GM18951 (cell line): ENCODE results near the gene SPOCK3.
"Not testable (repeated sequence)": the region's sequence is repeated elsewhere in the genome, so short reads cannot be mapped to it uniquely, and the experiment has no call there.

Source experiments
- POLR2A ChIP-seq: IDR thresholded peaks from 4 replicates; pipeline ENCODE4 v1.6.1; 2011; ENCODE audit warnings: mild to moderate bottlenecking; ENCODE audit not compliant: insufficient read length, insufficient read depth; ENCODE audit errors: extremely low read depth
- in situ Hi-C: fragments of 300-500 bp; cut with MboI; formaldehyde crosslinking; loops from one replicate; pipeline ENCODE4 v1.12.0; 2022; ENCODE audit warnings: low sequenced_read_pairs, mixed read lengths, inconsistent platforms; ENCODE audit not compliant: unreplicated experiment

The SPOCK3 gene

GRCh38 chr4:167000141-167000852 is 234.0 kb downstream of the SPOCK3 start:
- no peak for TF ChIP-seq POLR2A
- in situ Hi-C loops, result no loop called here

DNA sequence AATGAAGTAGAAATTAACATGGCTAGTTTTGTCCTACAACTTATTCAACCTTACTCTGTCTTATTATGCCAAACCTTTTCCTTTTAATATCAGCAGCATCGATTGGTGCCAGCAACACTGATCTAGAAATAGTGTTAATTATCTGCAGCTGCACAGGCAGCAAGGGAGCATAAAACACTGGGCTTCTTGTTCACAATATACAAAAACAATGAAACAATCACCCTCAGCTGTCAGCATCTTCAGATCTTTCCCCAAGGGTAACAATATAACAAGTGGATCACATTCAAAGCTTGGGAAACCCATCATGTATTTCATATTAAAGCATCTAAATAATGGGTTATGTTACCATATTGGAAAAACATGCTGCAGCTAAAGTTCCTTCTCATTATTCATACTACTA is 238.1 kb downstream of the SPOCK3 start:
- in situ Hi-C loops, result no loop called here
- no peak for TF ChIP-seq POLR2A

- no peak for TF ChIP-seq POLR2A
- in situ Hi-C loops, result no loop called here
These were observed 239.6 kb downstream of the SPOCK3 start for GRCh38 chr4:166994686-166995085.

- TF ChIP-seq POLR2A, result no peak
- in situ Hi-C loops, result no loop called here
These were observed 243.2 kb downstream of the SPOCK3 start for GRCh38 chr4:166991006-166991561.

GRCh38 chr4:166989886-166990285 is 244.4 kb downstream of the SPOCK3 start:
- no peak for TF ChIP-seq POLR2A
- in situ Hi-C loops, result no loop called here

DNA sequence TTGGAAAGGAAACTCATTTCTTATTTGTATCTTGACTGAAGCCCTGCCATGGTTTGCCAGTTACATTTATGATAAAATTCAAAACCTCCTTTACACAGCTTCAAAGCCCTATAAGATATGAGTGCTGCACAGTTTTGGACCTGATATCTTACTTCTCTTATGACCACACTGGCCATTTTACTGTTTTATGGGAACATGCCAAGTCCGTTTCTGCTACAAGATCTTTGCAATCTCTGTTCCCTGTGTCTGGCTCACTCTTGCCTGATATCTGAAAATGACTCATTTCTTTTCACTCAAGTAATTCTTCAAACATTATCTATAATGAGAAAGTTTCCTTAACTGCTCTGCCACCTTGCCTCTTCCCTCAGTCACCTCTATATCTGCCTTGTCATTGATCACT is 247.3 kb downstream of the SPOCK3 start:
- in situ Hi-C loops, result no loop called here
- no peak for TF ChIP-seq POLR2A

GRCh38 chr4:166981847-166982246 is 252.4 kb downstream of the SPOCK3 start:
- TF ChIP-seq POLR2A, result no peak
- in situ Hi-C loops, result no loop called here

DNA sequence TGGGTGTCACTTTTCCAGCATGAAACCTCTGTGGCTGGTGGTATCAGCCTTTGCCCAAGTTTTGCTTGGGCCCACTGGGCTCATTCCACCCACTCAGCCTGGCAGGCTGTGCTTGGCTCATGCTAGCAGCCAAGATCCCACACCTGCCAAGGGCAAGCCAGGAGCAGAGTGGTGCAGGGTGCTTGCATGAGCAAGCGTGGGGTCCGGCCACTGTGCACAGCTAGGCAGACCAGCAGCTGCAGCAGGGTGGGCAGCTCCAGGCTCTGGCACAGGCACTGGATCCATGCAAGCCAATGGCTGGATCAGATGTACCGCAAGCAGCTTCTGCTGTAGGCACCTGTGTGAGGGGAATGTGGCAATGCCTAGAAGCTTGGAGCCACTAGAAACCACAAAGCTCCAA is 253.9 kb downstream of the SPOCK3 start:
- in situ Hi-C loops, result no loop called here
- TF ChIP-seq POLR2A, result no peak

- in situ Hi-C loops, result no loop called here
- TF ChIP-seq POLR2A, result no peak
These were observed 256.7 kb downstream of the SPOCK3 start for GRCh38 chr4:166977596-166977995.

DNA sequence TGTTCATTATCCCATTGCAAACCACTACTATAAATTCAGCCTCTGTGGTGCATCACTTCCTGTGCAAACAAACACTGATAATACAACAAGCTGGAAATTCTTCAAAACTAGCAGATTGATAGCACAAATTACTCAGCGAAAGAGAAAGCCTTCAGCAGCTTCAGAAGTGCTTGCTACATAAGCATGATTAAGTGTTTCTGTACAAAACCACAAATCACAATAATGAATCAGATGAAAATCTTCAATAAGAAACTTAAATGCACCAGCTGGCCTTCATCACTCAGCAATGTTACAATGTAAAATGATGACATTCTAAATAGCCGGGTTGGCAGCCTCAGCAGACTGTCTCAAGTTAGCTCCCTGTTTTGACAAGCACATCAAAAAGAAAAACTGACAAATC is 262.2 kb downstream of the SPOCK3 start:
- in situ Hi-C loops, result no loop called here
- TF ChIP-seq POLR2A, result no peak

- in situ Hi-C loops, result not testable (repeated sequence)
These were observed 266.1 kb downstream of the SPOCK3 start for GRCh38 chr4:166968219-166968618.

DNA sequence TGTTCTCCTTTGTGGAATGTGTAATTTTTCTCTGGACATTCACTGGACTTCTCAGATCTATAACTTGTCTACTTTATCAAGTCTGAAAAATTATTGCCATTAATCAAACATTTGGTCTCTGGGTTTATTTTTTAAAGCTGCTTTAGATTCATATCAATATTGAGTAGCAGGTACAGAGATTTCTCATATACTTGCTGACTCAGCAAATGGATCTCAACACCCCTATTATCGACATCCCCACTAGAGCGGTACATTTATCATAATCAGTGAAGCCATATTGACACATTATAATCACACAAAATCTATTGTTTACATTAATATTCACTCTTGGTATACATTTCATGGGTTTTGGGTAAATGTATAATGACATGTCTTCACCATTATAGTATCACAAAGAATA is 268.7 kb downstream of the SPOCK3 start:
- TF ChIP-seq POLR2A, result no peak
- in situ Hi-C loops, result no loop called here

GRCh38 chr4:166957451-166957850 is 276.8 kb downstream of the SPOCK3 start:
- no peak for TF ChIP-seq POLR2A
- in situ Hi-C loops, result no loop called here

GRCh38 chr4:166956484-166956883 is 277.8 kb downstream of the SPOCK3 start:
- no peak for TF ChIP-seq POLR2A
- in situ Hi-C loops, result no loop called here

DNA sequence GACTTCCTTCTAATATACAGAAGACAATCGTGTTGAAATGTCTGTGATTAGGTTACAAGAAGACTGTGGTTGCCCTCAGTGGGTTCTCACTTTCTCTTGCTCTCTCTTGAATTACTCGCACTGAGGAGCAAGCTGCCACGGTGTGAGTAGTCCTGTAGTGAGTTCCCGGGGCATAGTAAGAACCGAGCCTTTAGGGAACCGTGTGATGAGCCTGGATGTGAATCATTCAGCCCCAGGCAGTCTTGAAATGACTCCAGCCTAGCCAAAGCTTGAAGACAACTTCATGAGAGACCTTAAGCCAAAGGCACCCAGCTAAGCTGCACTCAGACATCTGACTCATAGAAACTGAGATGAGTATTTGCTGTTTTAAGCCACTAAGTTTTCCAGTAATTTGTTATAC is 292.7 kb downstream of the SPOCK3 start:
- in situ Hi-C loops, result no loop called here

GRCh38 chr4:166930464-166930863 is 303.8 kb downstream of the SPOCK3 start:
- TF ChIP-seq POLR2A, result no peak

More for the DNA sequence above, 292.7 kb downstream of the SPOCK3 start:
- TF ChIP-seq POLR2A, result no peak

More at GRCh38 chr4:166930464-166930863, 303.8 kb downstream of the SPOCK3 start:
- in situ Hi-C loops, result no loop called here
